ENCODE measurements around the gene PCMT1. TPM values are rescaled to one million over a fixed set of nuclear protein-coding genes. Genes with fewer than 3 reads are reported as not detected.
A peak's percentile ranks its signal among the peaks of the same experiment; 100 is the strongest.

The PCMT1 gene
- total RNA-seq, 1 donor from 2014 or later = 133 TPM

- no peaks in the 10 kb centered on the region for H3K9me3 ChIP-seq (ENCODE audit: low read depth)
- Mint-ChIP-seq H3K27ac (no peak overlapping the region), H3K36me3 (peaks cover 7% of the 10 kb centered on the region), H3K4me3 (no peak overlapping the region), H3K9me3 (no peaks in the 10 kb centered on the region), H3K4me1 (no peaks in the 10 kb centered on the region), H3K27me3 (ENCODE audit: insufficient read depth, low read depth) (no peaks in the 10 kb centered on the region)
- H3K4me2 ChIP-seq = no peak overlapping the region
- no peak for DNase-seq (ENCODE audit: low spot score)
- TF ChIP-seq CTCF (IDR thresholded peaks at IDR 0.05) = no peak
- no peak for TF ChIP-seq EZH2phosphoT487 (IDR thresholded peaks at IDR 0.05)
- no peak for TF ChIP-seq EZH2 (IDR thresholded peaks at IDR 0.05)
- H3K79me2 ChIP-seq (ENCODE audit: low read depth) = no peaks in the 10 kb centered on the region
- H3K27me3 ChIP-seq = no peaks in the 10 kb centered on the region
- no peaks in the 10 kb centered on the region for H4K20me1 ChIP-seq (ENCODE audit: low read depth)
- no peak overlapping the region for H3K9ac ChIP-seq
- H3K4me1 ChIP-seq = no peaks in the 10 kb centered on the region
- H3K36me3 ChIP-seq = no peaks in the 10 kb centered on the region
- H3K4me3 ChIP-seq = no peak overlapping the region
- H2AFZ ChIP-seq (replicated peaks) = no peak overlapping the region
- H3F3A ChIP-seq (ENCODE audit: low read depth) = no peaks in the 10 kb centered on the region
- no peak overlapping the region for H3K27ac ChIP-seq
These were observed 72.0 kb downstream of the PCMT1 start for GRCh38 chr6:149821492-149821891.

- H3K9me3 ChIP-seq (ENCODE audit: low read depth) = no peaks in the 10 kb centered on the region
- H3K79me2 ChIP-seq (ENCODE audit: low read depth) = no peaks in the 10 kb centered on the region
- H3K4me2 ChIP-seq = no peak overlapping the region
- H3K4me3 Mint-ChIP-seq = no peak overlapping the region
- H3K9ac ChIP-seq = no peak overlapping the region
- H4K20me1 ChIP-seq (ENCODE audit: low read depth) = no peaks in the 10 kb centered on the region
- H3K36me3 ChIP-seq = no peaks in the 10 kb centered on the region
- no peaks in the 10 kb centered on the region for H3K27me3 ChIP-seq
- no peak overlapping the region for H2AFZ ChIP-seq (replicated peaks)
- DNase-seq (ENCODE audit: low spot score) = no peak
- peaks cover 7% of the 10 kb centered on the region for H3K36me3 Mint-ChIP-seq
- H3K27ac ChIP-seq = no peak overlapping the region
- H3K27me3 Mint-ChIP-seq (ENCODE audit: insufficient read depth, low read depth) = no peaks in the 10 kb centered on the region
- no peaks in the 10 kb centered on the region for H3K9me3 Mint-ChIP-seq
- H3K27ac Mint-ChIP-seq = no peak overlapping the region
- no peaks in the 10 kb centered on the region for H3K4me1 ChIP-seq
- no peaks in the 10 kb centered on the region for H3K4me1 Mint-ChIP-seq
- TF ChIP-seq EZH2 (IDR thresholded peaks at IDR 0.05) (no peak), CTCF (IDR thresholded peaks at IDR 0.05) (peak; percentile 29)
- H3F3A ChIP-seq (ENCODE audit: low read depth) = no peaks in the 10 kb centered on the region
- H3K4me3 ChIP-seq = no peak overlapping the region
These were observed 73.5 kb downstream of the PCMT1 start for GRCh38 chr6:149823013-149823412.

GRCh38 chr6:149825292-149825691, 75.8 kb downstream of the PCMT1 start:
- Histone ChIP-seq H3K4me2 (no peak overlapping the region), H3K9me3 (ENCODE audit: low read depth) (no peaks in the 10 kb centered on the region), H3K79me2 (ENCODE audit: low read depth) (no peaks in the 10 kb centered on the region), H3K9ac (no peak overlapping the region), H4K20me1 (ENCODE audit: low read depth) (no peaks in the 10 kb centered on the region), H3K4me3 (no peak overlapping the region), H2AFZ (replicated peaks) (no peak overlapping the region), H3K27ac (no peak overlapping the region), H3K4me1 (no peaks in the 10 kb centered on the region), H3F3A (ENCODE audit: low read depth) (no peaks in the 10 kb centered on the region), H3K36me3 (no peaks in the 10 kb centered on the region), H3K27me3 (no peaks in the 10 kb centered on the region)
- H3K36me3 Mint-ChIP-seq = peaks cover 7% of the 10 kb centered on the region
- no peaks in the 10 kb centered on the region for H3K9me3 Mint-ChIP-seq
- no peaks in the 10 kb centered on the region for H3K4me1 Mint-ChIP-seq
- DNase-seq (ENCODE audit: low spot score) = no peak
- H3K27ac Mint-ChIP-seq = no peak overlapping the region
- H3K4me3 Mint-ChIP-seq = no peak overlapping the region
- H3K27me3 Mint-ChIP-seq (ENCODE audit: insufficient read depth, low read depth) = no peaks in the 10 kb centered on the region
- TF ChIP-seq EZH2phosphoT487 (IDR thresholded peaks at IDR 0.05) (no peak), CTCF (IDR thresholded peaks at IDR 0.05) (no peak), EZH2 (IDR thresholded peaks at IDR 0.05) (no peak)

Data from neural progenitor cell (in vitro differentiated cells).